ENCODE data around the gene HOXC11.
A peak's percentile ranks its signal among the peaks of the same experiment; 100 is the strongest.

HOXC11 gene

DNA sequence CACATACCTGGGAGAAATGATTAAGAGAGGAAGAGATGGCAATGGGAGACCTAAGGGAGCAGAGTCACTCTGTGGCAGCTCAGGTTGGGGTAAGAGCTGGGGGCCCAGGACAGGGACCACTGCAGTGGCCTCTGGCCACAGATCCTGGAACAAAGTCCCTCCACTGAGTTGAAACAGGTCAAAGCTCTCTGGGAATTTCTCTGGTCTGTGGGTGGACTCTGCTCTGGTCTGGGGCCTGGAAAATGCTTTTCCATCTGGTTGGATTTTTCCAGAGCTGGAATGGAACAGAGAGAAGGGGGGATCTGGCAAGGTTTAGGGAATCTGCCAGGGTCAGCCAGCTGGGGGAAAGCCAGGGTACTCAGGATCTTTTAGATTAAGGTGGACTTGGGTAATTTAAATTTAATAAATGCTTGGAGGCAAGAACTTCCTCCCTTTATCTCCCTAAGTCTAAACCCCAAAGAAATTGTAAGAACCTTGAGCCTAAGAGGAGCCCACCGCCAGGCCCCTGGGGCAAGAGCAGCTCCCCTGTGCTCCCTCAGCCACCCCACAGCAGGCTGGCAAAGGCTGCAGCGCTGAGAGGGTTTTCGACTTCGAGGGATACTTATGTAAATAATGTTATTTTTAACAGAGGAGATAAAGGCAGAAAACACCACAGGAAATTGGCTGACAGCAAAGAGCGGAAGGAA is 15.8 kb downstream of the HOXC11 start:
- H3K27me3 Mint-ChIP-seq, result peaks cover 50% of the 10 kb centered on the region
- H3K4me1 Mint-ChIP-seq, result peaks cover 24% of the 10 kb centered on the region
- no peak overlapping the region for H3K27ac Mint-ChIP-seq
- peaks cover 2% of the 10 kb centered on the region for H3K9me3 Mint-ChIP-seq
- peak overlapping the region; percentile 39 for H3K4me3 Mint-ChIP-seq
- ATAC-seq (ENCODE audit: low read depth) (no peak), DNase-seq (ENCODE audit: low spot score in 2 of 2) (no peak)
- H3K36me3 Mint-ChIP-seq, result no peaks in the 10 kb centered on the region

GRCh38 chr12:53989227-53990113 is 16.5 kb downstream of the HOXC11 start:
- H3K27ac Mint-ChIP-seq, result no peak overlapping the region
- peaks cover 2% of the 10 kb centered on the region for H3K9me3 Mint-ChIP-seq
- H3K4me3 Mint-ChIP-seq, result peak overlapping the region; percentile 39
- DNase-seq (ENCODE audit: low spot score in 2 of 2) (no peak), ATAC-seq (ENCODE audit: low read depth) (peak; percentile 39)
- H3K4me1 Mint-ChIP-seq, result peaks cover 24% of the 10 kb centered on the region
- no peaks in the 10 kb centered on the region for H3K36me3 Mint-ChIP-seq
- peaks cover 56% of the 10 kb centered on the region for H3K27me3 Mint-ChIP-seq

GRCh38 chr12:53990311-53991076 is 17.6 kb downstream of the HOXC11 start:
- H3K27ac Mint-ChIP-seq, result peak overlapping the region; percentile 30
- ATAC-seq (ENCODE audit: low read depth) (no peak), DNase-seq (ENCODE audit: low spot score in 2 of 2) (no peak)
- H3K9me3 Mint-ChIP-seq, result peaks cover 2% of the 10 kb centered on the region
- no peaks in the 10 kb centered on the region for H3K36me3 Mint-ChIP-seq
- no peak overlapping the region for H3K4me3 Mint-ChIP-seq
- H3K4me1 Mint-ChIP-seq, result peaks cover 28% of the 10 kb centered on the region
- H3K27me3 Mint-ChIP-seq, result peaks cover 51% of the 10 kb centered on the region

- Mint-ChIP-seq H3K4me3 (no peak overlapping the region), H3K9me3 (peaks cover 2% of the 10 kb centered on the region), H3K36me3 (no peaks in the 10 kb centered on the region), H3K27ac (peak overlapping the region; percentile 30), H3K27me3 (peaks cover 53% of the 10 kb centered on the region), H3K4me1 (peaks cover 32% of the 10 kb centered on the region)
- no peak for DNase-seq (ENCODE audit: low spot score in 2 of 2)
- ATAC-seq (ENCODE audit: low read depth), result no peak
Observed at GRCh38 chr12:53991077-53991460, 18.1 kb downstream of the HOXC11 start.

- H3K27me3 Mint-ChIP-seq, result peaks cover 51% of the 10 kb centered on the region
- no peak overlapping the region for H3K4me3 Mint-ChIP-seq
- H3K4me1 Mint-ChIP-seq, result peaks cover 36% of the 10 kb centered on the region
- H3K9me3 Mint-ChIP-seq, result peaks cover 2% of the 10 kb centered on the region
- DNase-seq (ENCODE audit: low spot score in 2 of 2) (no peak), ATAC-seq (ENCODE audit: low read depth) (no peak)
- H3K36me3 Mint-ChIP-seq, result no peaks in the 10 kb centered on the region
- H3K27ac Mint-ChIP-seq, result no peak overlapping the region
Observed at GRCh38 chr12:53992377-53992889, 19.5 kb downstream of the HOXC11 start.

- peak overlapping the region; percentile 83 for H3K27ac Mint-ChIP-seq
- H3K4me3 Mint-ChIP-seq, result no peak overlapping the region
- no peak for ATAC-seq (ENCODE audit: low read depth)
- H3K27me3 Mint-ChIP-seq, result peaks cover 50% of the 10 kb centered on the region
- no peaks in the 10 kb centered on the region for H3K36me3 Mint-ChIP-seq
- DNase-seq (ENCODE audit: low spot score in 2 of 2), result no peak
- no peaks in the 10 kb centered on the region for H3K9me3 Mint-ChIP-seq
- peaks cover 37% of the 10 kb centered on the region for H3K4me1 Mint-ChIP-seq
Observed at GRCh38 chr12:53993162-53994008, 20.5 kb downstream of the HOXC11 start.

DNA sequence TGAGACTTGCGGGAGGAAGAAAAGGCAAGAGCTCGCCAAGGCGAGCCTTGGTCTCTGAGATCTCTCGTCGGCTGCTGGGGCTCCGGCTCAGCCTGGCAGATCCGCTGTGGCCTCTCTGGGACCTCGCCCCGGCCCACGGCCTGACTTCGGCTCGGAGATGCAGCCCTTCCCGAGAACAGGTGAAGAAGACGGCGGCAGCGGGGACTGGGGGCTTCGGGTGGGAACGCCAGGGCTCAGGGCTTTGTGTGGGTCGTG is 21.0 kb downstream of the HOXC11 start:
- no peak for DNase-seq (ENCODE audit: low spot score in 2 of 2)
- H3K4me1 Mint-ChIP-seq, result peaks cover 35% of the 10 kb centered on the region
- peaks cover 54% of the 10 kb centered on the region for H3K27me3 Mint-ChIP-seq
- peak overlapping the region; percentile 57 for H3K4me3 Mint-ChIP-seq
- ATAC-seq (ENCODE audit: low read depth), result no peak
- H3K27ac Mint-ChIP-seq, result peak overlapping the region; percentile 83
- no peaks in the 10 kb centered on the region for H3K9me3 Mint-ChIP-seq
- H3K36me3 Mint-ChIP-seq, result no peaks in the 10 kb centered on the region

DNA sequence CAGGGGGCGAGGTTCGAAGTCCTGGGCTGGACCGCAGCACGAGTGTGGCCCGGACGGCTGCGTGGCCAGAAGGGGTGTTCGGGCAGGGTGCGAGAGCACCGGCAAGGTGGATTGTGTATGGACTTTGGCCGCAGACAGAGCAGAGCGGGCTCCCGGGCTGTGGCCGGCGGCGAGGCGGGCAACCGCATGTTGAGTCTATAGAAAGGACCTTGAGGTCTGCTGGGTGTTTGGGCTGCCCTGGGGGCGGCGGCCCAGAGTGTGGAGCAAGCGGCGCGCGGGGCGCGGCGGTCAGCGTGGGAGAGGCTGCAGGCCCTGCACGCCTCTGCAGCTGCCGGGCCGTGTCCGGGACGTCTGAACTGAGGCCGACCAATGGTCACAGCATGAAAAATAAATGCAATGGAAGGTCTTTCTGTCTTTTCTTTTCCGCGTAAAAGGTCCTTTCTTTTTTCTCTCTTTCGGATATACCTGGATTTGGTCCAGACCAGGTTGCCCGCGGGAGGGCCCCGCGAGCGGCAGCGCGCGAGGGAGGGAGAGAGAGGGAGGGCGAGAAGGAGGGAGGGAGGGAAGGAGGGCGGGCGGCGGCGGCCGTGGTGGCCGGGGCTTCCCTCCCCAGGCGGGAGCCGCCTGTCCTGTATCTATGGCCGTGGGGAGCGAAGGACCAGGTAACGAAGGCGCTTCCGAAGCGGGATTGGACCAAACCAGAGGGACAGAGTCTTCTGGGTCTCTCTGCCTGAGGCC is 21.5 kb downstream of the HOXC11 start:
- H3K4me1 Mint-ChIP-seq, result peaks cover 30% of the 10 kb centered on the region
- H3K9me3 Mint-ChIP-seq, result no peaks in the 10 kb centered on the region
- H3K27ac Mint-ChIP-seq, result peak overlapping the region; percentile 83
- no peak for ATAC-seq (ENCODE audit: low read depth)
- H3K36me3 Mint-ChIP-seq, result no peaks in the 10 kb centered on the region
- peak overlapping the region; percentile 57 for H3K4me3 Mint-ChIP-seq
- no peak for DNase-seq (ENCODE audit: low spot score in 2 of 2)
- peaks cover 52% of the 10 kb centered on the region for H3K27me3 Mint-ChIP-seq

DNA sequence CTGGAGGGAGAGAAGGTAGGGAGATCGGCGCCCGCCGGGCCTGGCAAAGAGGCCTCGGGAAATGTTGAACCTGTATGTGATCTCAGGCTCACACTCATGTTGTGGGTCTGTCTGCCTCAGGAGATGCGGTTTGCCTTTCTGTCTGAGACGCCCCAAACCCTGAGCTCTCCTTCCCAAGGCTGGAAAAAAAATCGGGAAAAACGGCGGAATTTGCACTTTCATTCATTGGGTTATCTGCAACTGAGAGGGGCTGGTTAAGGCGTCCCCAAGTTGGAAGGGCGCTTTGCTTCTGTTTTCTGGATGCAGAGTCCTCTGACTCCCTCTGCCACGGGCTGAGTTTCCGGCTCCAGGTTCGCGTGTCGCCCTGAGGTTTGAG is 22.1 kb downstream of the HOXC11 start:
- Mint-ChIP-seq H3K27me3 (peaks cover 47% of the 10 kb centered on the region), H3K4me3 (peak overlapping the region; percentile 39), H3K9me3 (no peaks in the 10 kb centered on the region), H3K27ac (peak overlapping the region; percentile 21), H3K36me3 (no peaks in the 10 kb centered on the region), H3K4me1 (peaks cover 24% of the 10 kb centered on the region)
- ATAC-seq (ENCODE audit: low read depth), result no peak
- DNase-seq (ENCODE audit: low spot score in 2 of 2), result no peak

- ATAC-seq (ENCODE audit: low read depth), result peak; percentile 43
- peak overlapping the region; percentile 21 for H3K27ac Mint-ChIP-seq
- no peaks in the 10 kb centered on the region for H3K36me3 Mint-ChIP-seq
- peaks cover 21% of the 10 kb centered on the region for H3K4me1 Mint-ChIP-seq
- peak overlapping the region; percentile 86 for H3K4me3 Mint-ChIP-seq
- no peak for DNase-seq (ENCODE audit: low spot score in 2 of 2)
- peaks cover 41% of the 10 kb centered on the region for H3K27me3 Mint-ChIP-seq
- H3K9me3 Mint-ChIP-seq, result no peaks in the 10 kb centered on the region
Observed at GRCh38 chr12:53995378-53996239, 22.7 kb downstream of the HOXC11 start.

DNA sequence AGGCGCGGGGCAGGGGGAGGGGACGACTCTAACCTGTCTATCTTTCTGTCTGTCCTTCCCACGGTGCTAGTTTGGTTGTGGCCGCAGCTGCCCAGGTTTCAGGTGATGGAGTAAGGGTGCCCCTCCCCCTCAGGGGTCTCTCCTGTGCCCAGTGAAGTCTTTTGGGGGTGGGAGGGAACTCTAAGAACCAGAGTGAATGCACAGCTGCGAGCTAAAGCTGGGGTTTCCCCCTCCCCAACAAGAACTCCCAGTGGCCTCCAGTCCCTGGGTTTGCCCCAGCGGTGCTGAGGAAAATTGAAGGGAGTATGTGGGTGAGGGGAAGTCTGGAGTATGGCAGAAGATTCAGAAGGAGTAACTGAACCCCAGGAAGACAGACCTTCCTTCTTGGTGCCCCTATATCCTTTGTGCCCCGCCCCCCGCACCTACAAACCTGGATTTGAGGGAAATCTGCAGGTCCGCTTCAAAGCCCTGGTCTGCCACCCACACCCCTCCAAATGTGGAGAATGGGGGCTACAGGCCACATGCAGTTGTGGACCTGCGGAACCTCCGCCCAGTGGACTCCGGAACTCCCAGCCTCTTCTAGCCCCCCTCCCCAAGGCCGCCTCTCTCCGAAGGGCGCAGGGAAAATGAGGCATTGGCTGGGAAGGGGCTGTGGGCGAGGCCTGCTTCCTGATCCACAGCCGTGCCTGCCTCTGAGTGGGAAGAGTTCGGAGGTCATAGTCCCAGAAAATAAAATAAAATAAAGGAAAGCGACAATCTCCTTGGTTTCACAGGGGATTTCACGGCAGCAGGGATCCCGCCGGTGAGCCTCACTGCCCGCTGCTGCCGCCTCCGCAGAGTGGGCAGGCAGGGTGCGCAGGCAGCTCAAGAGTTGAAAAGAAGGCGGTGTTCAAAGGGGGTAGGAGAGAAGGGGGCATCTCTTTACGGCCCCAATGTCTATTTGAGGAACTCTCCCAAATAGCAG is 23.6 kb downstream of the HOXC11 start:
- Mint-ChIP-seq H3K9me3 (no peaks in the 10 kb centered on the region), H3K27ac (peak overlapping the region; percentile 21), H3K4me1 (peaks cover 17% of the 10 kb centered on the region), H3K36me3 (no peaks in the 10 kb centered on the region), H3K4me3 (peak overlapping the region; percentile 86), H3K27me3 (peaks cover 39% of the 10 kb centered on the region)
- DNase-seq (ENCODE audit: low spot score in 2 of 2) (no peak), ATAC-seq (ENCODE audit: low read depth) (no peak)
